NCI-H1930 (cell line): Measurements from ENCODE around the gene HHEX.
"Not testable (repeated sequence)": the region's sequence is repeated elsewhere in the genome, so short reads cannot be mapped to it uniquely, and the experiment has no call there.

Experiments
- DNase-seq, 2 experiments: peaks; one replicate each; lab custom pipeline; 2025; lab: John Stamatoyannopoulos, UW

The HHEX gene

DNA sequence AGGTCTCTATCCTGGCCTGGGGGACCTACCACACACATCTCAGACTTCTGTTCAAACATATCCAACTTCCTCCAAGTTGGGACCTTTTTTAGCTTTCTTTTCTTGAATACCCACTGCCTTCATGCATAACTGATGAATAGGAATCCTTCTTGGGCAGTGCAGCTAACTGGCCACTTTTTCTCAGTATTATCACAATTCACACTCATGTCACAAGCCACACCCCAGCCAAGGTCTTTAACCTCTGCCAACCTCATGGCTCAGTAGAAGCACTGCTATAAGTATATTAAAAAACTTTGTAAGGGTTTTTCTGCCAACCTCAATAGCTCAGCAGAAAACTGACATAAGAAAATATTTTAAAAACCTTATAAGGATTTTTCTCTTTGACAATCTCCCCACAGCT is 44.5 kb downstream of the HHEX start:
- DNase-seq: no peak

- no peak for DNase-seq
Measured at GRCh38 chr10:92735938-92736337, 46.2 kb downstream of the HHEX start.

DNA sequence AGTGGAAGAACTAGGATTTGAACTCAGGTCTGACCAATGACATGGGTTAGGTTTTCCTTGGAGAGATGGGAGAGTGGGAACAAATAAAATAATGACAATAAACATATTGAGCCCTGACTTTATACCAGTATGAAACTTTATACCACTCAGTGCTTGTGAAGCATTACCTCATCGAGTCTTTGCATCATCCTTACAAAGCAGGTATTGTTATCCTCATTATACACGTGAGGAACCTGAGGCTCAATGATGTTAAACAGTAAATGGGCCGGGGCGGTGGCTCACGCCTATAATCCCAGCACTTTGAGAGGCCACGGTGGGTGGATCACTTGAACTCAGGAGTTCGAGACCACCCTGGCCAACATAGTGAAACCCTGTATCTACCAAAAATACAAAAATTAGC is 47.7 kb downstream of the HHEX start:
- no peak for DNase-seq

- DNase-seq: no peak
Measured at GRCh38 chr10:92740762-92741161, 51.0 kb downstream of the HHEX start.

DNA sequence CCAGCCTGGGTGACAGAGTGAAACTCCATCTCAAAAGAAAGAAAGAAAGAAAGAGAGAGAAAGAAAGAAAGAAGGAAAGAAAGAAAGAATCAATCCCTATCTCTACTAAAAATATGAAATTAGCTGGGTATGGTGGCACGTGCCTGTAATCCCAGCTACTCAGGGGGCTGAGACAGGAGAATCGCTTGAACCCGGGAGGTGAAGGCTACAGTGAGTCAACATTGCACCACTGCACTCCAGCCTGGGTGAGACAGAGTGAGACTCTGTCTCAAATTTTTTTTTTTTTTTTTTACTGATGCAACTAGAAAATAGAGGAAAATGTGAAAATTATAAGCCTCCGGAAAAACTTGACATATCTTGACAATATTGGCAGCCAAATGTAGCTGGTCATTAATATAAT is 52.0 kb downstream of the HHEX start:
- not testable (repeated sequence) for DNase-seq

DNA sequence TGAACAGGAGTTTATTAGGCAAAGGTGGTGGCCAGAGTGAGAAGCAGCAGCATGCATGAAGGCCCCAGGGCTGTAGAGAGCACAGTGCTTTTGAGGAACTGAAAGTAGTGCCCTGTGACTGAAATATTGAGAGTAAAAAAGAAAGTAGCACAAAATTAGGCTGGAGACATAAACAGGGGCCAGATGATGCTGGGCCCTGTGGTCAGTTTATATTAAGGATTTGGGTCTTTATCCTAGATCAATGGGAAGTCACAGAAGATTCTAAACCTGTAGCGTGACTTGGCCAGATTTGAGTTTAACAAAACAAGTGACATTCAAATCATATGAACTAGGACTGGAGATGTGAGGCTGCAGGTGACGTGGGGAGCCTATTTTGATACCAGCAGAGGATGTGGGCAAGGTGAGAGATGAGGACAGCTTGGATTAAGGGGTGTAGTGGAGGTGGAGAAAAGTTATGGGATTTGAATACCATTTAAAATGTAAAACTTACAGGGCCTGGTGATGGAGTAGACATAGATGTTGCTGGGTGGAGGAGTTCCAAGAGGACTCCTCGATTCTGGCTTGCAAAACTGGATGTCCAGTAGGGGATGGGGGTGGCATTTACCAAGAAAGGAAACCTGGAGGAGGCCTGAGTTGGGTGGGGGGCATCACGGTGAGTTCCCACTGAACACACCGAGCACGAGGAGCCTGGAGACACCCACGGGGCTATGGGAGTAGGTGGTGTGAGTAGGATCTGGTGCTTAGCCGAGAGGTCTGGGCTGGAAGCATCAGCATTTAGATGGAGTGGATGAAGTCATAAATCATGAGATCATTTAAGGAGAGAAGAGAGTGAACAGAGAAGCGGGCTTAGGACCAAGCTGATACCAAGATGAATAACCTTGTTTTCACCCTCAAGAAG is 52.8 kb downstream of the HHEX start:
- DNase-seq: no peak
